OCI-LY7 (cell line): Measurements from ENCODE around the gene RAD9A. TPM values are rescaled to one million over a fixed set of nuclear protein-coding genes. Genes with fewer than 3 reads are reported as not detected.
A peak's percentile ranks its signal among the peaks of the same experiment; 100 is the strongest.
"Not testable (repeated sequence)": the region's sequence is repeated elsewhere in the genome, so short reads cannot be mapped to it uniquely, and the experiment has no call there.

Experiments
- BruUV-seq: library from RNA; stranded (reverse); fragments of 400-500 nt; replicated peaks from 2 replicates; lab custom pipeline; 2021; lab: Mats Ljungman, UMichigan
- CTCF ChIA-PET: fragments of 300-600 bp; sonication (Branson Sonifier 250); formaldehyde crosslinking; loops from one replicate; lab custom pipeline; 2022; ENCODE audit warnings: antibody characterized with exemption; ENCODE audit not compliant: unreplicated experiment; lab: Charles Lee
- POLR2A ChIA-PET: fragments of 300-600 bp; sonication (Branson Sonifier 250); formaldehyde crosslinking; loops from one replicate; lab custom pipeline; 2022; ENCODE audit warnings: antibody characterized with exemption; lab: Charles Lee
- DNase-seq: peaks from one replicate; pipeline ENCODE4 v3.0.0-alpha.2; 2015; ENCODE audit warnings: low spot score
- H2AFZ ChIP-seq: fragments of 200-600 bp; sonication (generic), shearing (Covaris generic); 2 replicates; pipeline ENCODE4 v1.6.1; 2014; ENCODE audit warnings: mild to moderate bottlenecking, antibody characterized with exemption, low read length, moderate library complexity
- H3K27ac ChIP-seq: fragments of 200-600 bp; sonication (generic); 2 replicates; pipeline ENCODE4 v1.5.1; 2014; ENCODE audit warnings: mixed run types, low read depth, mild to moderate bottlenecking, moderate library complexity, low read length, inconsistent platforms; ENCODE audit not compliant: poor library complexity, severe bottlenecking
- H3K36me3 ChIP-seq: fragments of 200-600 bp; sonication (generic); 2 replicates; pipeline ENCODE4 v1.6.1; 2014; ENCODE audit warnings: mild to moderate bottlenecking, antibody characterized with exemption, low read length, moderate library complexity, mixed read lengths; ENCODE audit not compliant: insufficient read depth
- H3K4me1 ChIP-seq: fragments of 200-600 bp; sonication (generic); 2 replicates; pipeline ENCODE4 v1.5.1; 2014; ENCODE audit warnings: mild to moderate bottlenecking, low read length; ENCODE audit not compliant: insufficient read depth, poor library complexity, severe bottlenecking
- H3K4me2 ChIP-seq: fragments of 200-600 bp; sonication (generic); 2 replicates; pipeline ENCODE4 v1.6.1; 2014; ENCODE audit warnings: mild to moderate bottlenecking, low read length
- H3K4me3 ChIP-seq: fragments of 200-600 bp; sonication (generic); 2 replicates; pipeline ENCODE4 v1.5.1; 2014; ENCODE audit warnings: mild to moderate bottlenecking, low read depth, low read length; ENCODE audit not compliant: poor library complexity, severe bottlenecking
- H3K79me2 ChIP-seq: fragments of 200-600 bp; sonication (generic); 2 replicates; pipeline ENCODE4 v1.6.1; 2016; ENCODE audit warnings: low read depth, mild to moderate bottlenecking, low read length, moderate library complexity, mixed read lengths; ENCODE audit not compliant: insufficient read depth
- H3K9me2 ChIP-seq: fragments of 200-600 bp; sonication (generic); 2 replicates; pipeline ENCODE4 v1.6.1; 2016; ENCODE audit warnings: mild to moderate bottlenecking, low read length, mixed read lengths; ENCODE audit not compliant: insufficient read depth
- H3K9me3 ChIP-seq: fragments of 200-600 bp; sonication (generic); 2 replicates; pipeline ENCODE4 v1.6.1; 2014; ENCODE audit warnings: mild to moderate bottlenecking, mixed run types, low read length, mixed read lengths
- H4K20me1 ChIP-seq: fragments of 200-600 bp; sonication (generic); 2 replicates; pipeline ENCODE4 v1.6.1; 2014; ENCODE audit warnings: mild to moderate bottlenecking, antibody characterized with exemption, low read length, moderate library complexity, mixed read lengths; ENCODE audit not compliant: insufficient read depth
- EZH2phosphoT487 ChIP-seq: fragments of 200-600 bp; sonication (generic); IDR thresholded peaks from 2 replicates; pipeline ENCODE4 v1.6.1; 2018; ENCODE audit warnings: low read depth, borderline replicate concordance, mild to moderate bottlenecking, mixed run types, antibody characterized with exemption, low read length, moderate library complexity, mixed read lengths
- intact Hi-C: fragments of 100-400 bp; cut with micrococcal nuclease; formaldehyde crosslinking; loops from one replicate; pipeline ENCODE4 v1.10.0; 2022; ENCODE audit not compliant: unreplicated experiment
- total RNA-seq, 2 experiments: library from RNA; depleted of rRNA in 1 of 2; stranded (reverse); fragments of >200 nt in 1 of 2; shearing (Covaris generic) in 1 of 2; gene quantifications; 2 replicates each; pipeline ENCODE4 v1.2.3, GENCODE V29; 2014 to 2022
- TF ChIP-seq, protein P1 (sequence below): fragments of 200-600 bp; sonication (generic); conservative IDR thresholded peaks from 2 replicates; pipeline ENCODE4 v1.5.1; 2014; ENCODE audit warnings: mild to moderate bottlenecking, antibody characterized with exemption, low read length, moderate library complexity, mixed read lengths

Gene RAD9A
- total RNA-seq, 2 experiments from 2014 or later, result 51.0 to 62.2 TPM

DNA sequence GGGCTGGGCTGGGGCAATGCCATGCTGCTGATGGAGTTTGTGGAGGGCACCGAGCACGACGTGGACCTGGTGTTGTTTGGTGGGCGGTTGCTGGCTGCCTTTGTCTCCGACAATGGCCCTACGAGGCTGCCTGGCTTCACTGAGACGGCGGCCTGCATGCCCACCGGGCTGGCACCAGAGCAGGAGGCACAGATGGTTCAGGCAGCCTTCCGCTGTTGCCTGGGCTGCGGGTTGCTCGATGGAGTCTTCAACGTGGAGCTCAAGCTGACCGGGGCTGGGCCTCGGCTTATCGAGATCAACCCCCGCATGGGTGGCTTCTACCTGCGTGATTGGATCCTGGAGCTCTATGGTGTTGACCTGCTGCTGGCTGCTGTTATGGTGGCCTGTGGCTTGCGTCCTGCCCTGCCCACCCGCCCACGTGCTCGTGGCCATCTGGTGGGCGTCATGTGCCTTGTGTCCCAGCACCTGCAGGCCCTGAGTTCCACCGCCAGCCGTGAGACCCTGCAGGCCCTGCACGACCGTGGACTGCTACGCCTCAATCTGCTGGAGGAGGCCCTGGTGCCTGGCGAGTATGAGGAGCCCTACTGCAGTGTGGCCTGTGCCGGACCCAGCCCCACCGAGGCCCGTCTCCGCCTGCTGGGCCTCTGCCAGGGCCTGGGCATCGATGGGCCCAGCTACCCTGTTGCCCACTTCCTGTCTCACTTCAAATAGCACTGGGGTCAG, 32.3 kb downstream of the RAD9A start:
- Histone ChIP-seq H3K4me2 (no peak overlapping the region), H2AFZ (no peak overlapping the region), H3K79me2 (peaks cover 6% of the 10 kb centered on the region; the same call in 1 of the 2 replicates), H3K9me3 (no peaks in the 10 kb centered on the region), H4K20me1 (no peaks in the 10 kb centered on the region), H3K4me1 (peaks cover 33% of the 10 kb centered on the region), H3K4me3 (no peak overlapping the region), H3K36me3 (no peaks in the 10 kb centered on the region), H3K9me2 (no peaks in the 10 kb centered on the region), H3K27ac (no peak overlapping the region)
- ChIA-PET POLR2A (interaction anchor here (1.9 to 2.4 kb wide), 2 partner anchors 13 to 20 kb away, joined by 7 to 10 read pairs; partner anchors contain the start of genes PTPRCAP and TBC1D10C), CTCF (no interaction called here)
- no TSS peak for BruUV-seq
- no peak for TF ChIP-seq EZH2phosphoT487
- TF ChIP-seq, protein P1, sequence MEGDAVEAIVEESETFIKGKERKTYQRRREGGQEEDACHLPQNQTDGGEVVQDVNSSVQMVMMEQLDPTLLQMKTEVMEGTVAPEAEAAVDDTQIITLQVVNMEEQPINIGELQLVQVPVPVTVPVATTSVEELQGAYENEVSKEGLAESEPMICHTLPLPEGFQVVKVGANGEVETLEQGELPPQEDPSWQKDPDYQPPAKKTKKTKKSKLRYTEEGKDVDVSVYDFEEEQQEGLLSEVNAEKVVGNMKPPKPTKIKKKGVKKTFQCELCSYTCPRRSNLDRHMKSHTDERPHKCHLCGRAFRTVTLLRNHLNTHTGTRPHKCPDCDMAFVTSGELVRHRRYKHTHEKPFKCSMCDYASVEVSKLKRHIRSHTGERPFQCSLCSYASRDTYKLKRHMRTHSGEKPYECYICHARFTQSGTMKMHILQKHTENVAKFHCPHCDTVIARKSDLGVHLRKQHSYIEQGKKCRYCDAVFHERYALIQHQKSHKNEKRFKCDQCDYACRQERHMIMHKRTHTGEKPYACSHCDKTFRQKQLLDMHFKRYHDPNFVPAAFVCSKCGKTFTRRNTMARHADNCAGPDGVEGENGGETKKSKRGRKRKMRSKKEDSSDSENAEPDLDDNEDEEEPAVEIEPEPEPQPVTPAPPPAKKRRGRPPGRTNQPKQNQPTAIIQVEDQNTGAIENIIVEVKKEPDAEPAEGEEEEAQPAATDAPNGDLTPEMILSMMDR, result no peak
- no peak for DNase-seq
- intact Hi-C loops, result loop anchor here (5.0 kb wide), 1 partner anchor 83 kb away; the partner anchor contains the start of genes CDK2AP2 and PITPNM1

GRCh38 chr11:67427364-67427859, 35.6 kb downstream of the RAD9A start:
- Histone ChIP-seq H3K27ac (peak overlapping the region; percentile 46), H3K79me2 (peaks cover 16% of the 10 kb centered on the region; the same call in 1 of the 2 replicates), H2AFZ (peak overlapping the region; percentile 85; the same call in 1 of the 2 replicates), H3K36me3 (peaks cover 17% of the 10 kb centered on the region), H3K4me2 (peak overlapping the region; percentile 76), H3K4me1 (peaks cover 20% of the 10 kb centered on the region), H3K4me3 (peak overlapping the region; percentile 82)
- POLR2A ChIA-PET, result interaction anchor here (1.2 kb wide), 1 partner anchor 14 kb away, joined by 3 read pairs; no protein-coding TSS in a partner anchor
- intact Hi-C loops, BruUV-seq, H3K9me3 ChIP-seq, CTCF ChIA-PET, H4K20me1 ChIP-seq, H3K9me2 ChIP-seq, DNase-seq: not testable (repeated sequence)

GRCh38 chr11:67428052-67429001, 36.5 kb downstream of the RAD9A start, which contains the start of gene RPS6KB2:
Gene RPS6KB2, plus strand, starts transcription at chr11:67428494. Its CDS starts 52 bp downstream, at chr11:67428546.
- TF ChIP-seq, protein P1, result no peak
- TF ChIP-seq EZH2phosphoT487, result no peak
- peaks cover 26% of the 10 kb centered on the region for H3K4me1 ChIP-seq
- BruUV-seq, result no TSS peak

More at GRCh38 chr11:67428052-67429001, 36.5 kb downstream of the RAD9A start, which contains the start of gene RPS6KB2:
- POLR2A ChIA-PET, result interaction anchor here (1.0 to 1.2 kb wide), 3 partner anchors 9 to 25 kb away, joined by 3 read pairs; partner anchors contain the start of gene PTPRCAP
- intact Hi-C loops, result no loop called here
- Histone ChIP-seq H3K4me2 (peak within 1 kb of the TSS; percentile 78), H2AFZ (peak within 1 kb of the TSS; percentile 85), H3K27ac (peak within 1 kb of the TSS; percentile 46), H3K9me3 (no peaks in the 10 kb centered on the region), H3K79me2 (peaks cover 16% of the 10 kb centered on the region; the same call in 1 of the 2 replicates), H4K20me1 (no peaks in the 10 kb centered on the region), H3K36me3 (peaks cover 26% of the 10 kb centered on the region), H3K4me3 (peak within 1 kb of the TSS; percentile 82), H3K9me2 (no peaks in the 10 kb centered on the region)
- DNase-seq, result peak; percentile 99
- CTCF ChIA-PET, result no interaction called here
